Measurements from ENCODE around the gene MEIOB. TPM values are rescaled to one million over a fixed set of nuclear protein-coding genes. Genes with fewer than 3 reads are reported as not detected.
"Not testable (repeated sequence)": the region's sequence is repeated elsewhere in the genome, so short reads cannot be mapped to it uniquely, and the experiment has no call there.

The MEIOB gene
- total RNA-seq, 4 donors from 2014 or later: 0.76 TPM; not detected in 3

- Histone ChIP-seq H3K4me3 (no peak overlapping the region), H3K9me3 (no peaks in the 10 kb centered on the region), H3K36me3 (no peaks in the 10 kb centered on the region), H3K27me3 (peaks cover 0 to 87% (median 0%) of the 10 kb centered on the region in 4 donors), H3K4me1 (peaks cover 0 to 5% (median 0%) of the 10 kb centered on the region in 3 donors), H3K27ac (no peak overlapping the region)
- TF ChIP-seq POLR2A (IDR thresholded peaks at IDR 0.05) (no peak), CTCF (IDR thresholded peaks at IDR 0.05) (no peak)
- no peak for DNase-seq
- WGBS, 2 donors: 43 to 65% methylated on average over 10 to 11 of the region's 11 CpGs
- intact Hi-C loops (cut with DNase I): no loop called here
These were observed 5.8 kb upstream of the MEIOB start for GRCh38 chr16:1877804-1878203.

- 37 to 56% methylated on average over 6 of the region's 6 CpGs for WGBS, 2 donors
- Histone ChIP-seq H3K27me3 (peaks cover 0 to 89% (median 3%) of the 10 kb centered on the region in 4 donors), H3K36me3 (no peaks in the 10 kb centered on the region), H3K4me3 (no peak overlapping the region), H3K27ac (no peak overlapping the region), H3K4me1 (peaks cover 0 to 12% (median 0%) of the 10 kb centered on the region in 3 donors), H3K9me3 (no peaks in the 10 kb centered on the region)
- no peak for DNase-seq
- intact Hi-C loops (cut with DNase I): no loop called here
- TF ChIP-seq CTCF (IDR thresholded peaks at IDR 0.05) (no peak), POLR2A (IDR thresholded peaks at IDR 0.05) (no peak)
These were observed 5.1 kb upstream of the MEIOB start for GRCh38 chr16:1877089-1877488.

GRCh38 chr16:1876468-1876867, 4.5 kb upstream of the MEIOB start:
- Histone ChIP-seq H3K4me3 (no peak overlapping the region), H3K4me1 (peaks cover 0 to 17% (median 3%) of the 10 kb centered on the region in 3 donors), H3K9me3 (no peaks in the 10 kb centered on the region), H3K36me3 (no peaks in the 10 kb centered on the region), H3K27ac (no peak overlapping the region), H3K27me3 (peaks cover 0 to 87% (median 3%) of the 10 kb centered on the region in 4 donors)
- DNase-seq: no peak
- TF ChIP-seq POLR2A (IDR thresholded peaks at IDR 0.05) (no peak), CTCF (IDR thresholded peaks at IDR 0.05) (no peak)
- 79 to 82% methylated on average over 7 of the region's 7 CpGs for WGBS, 2 donors
- intact Hi-C loops (cut with DNase I): no loop called here

- WGBS, 2 donors: 82 to 84% methylated on average over 12 to 13 of the region's 13 CpGs
- H3K27ac ChIP-seq: not testable (repeated sequence)
These were observed 4.1 kb upstream of the MEIOB start for GRCh38 chr16:1876066-1876465.

GRCh38 chr16:1874854-1875253, 2.9 kb upstream of the MEIOB start:
- H3K4me1 ChIP-seq: peaks cover 0 to 21% (median 3%) of the 10 kb centered on the region in 3 donors
- no peaks in the 10 kb centered on the region for H3K36me3 ChIP-seq
- H3K9me3 ChIP-seq: no peaks in the 10 kb centered on the region
- no peak overlapping the region for H3K27ac ChIP-seq
- WGBS, 2 donors: 54 to 56% methylated on average over 6 of the region's 6 CpGs
- DNase-seq: no peak
- H3K27me3 ChIP-seq: peaks cover 0 to 75% (median 3%) of the 10 kb centered on the region in 4 donors
- H3K4me3 ChIP-seq: no peak overlapping the region
- TF ChIP-seq POLR2A (IDR thresholded peaks at IDR 0.05) (no peak), CTCF (IDR thresholded peaks at IDR 0.05) (no peak)
- intact Hi-C loops (cut with DNase I): loop anchor here (5.0 kb wide), 1 partner anchor 52 kb away; no protein-coding TSS in a partner anchor

More at GRCh38 chr16:1876066-1876465, 4.1 kb upstream of the MEIOB start:
- H3K4me3 ChIP-seq; DNase-seq; H3K36me3 ChIP-seq; H3K9me3 ChIP-seq; intact Hi-C loops (cut with DNase I): not testable (repeated sequence)
- peaks cover 0 to 17% (median 3%) of the 10 kb centered on the region in 3 donors for H3K4me1 ChIP-seq
- H3K27me3 ChIP-seq: peaks cover 0 to 83% (median 3%) of the 10 kb centered on the region in 4 donors

Measured in esophagus squamous epithelium (tissue), 5 donors.